Hepatocyte (in vitro differentiated cells): ENCODE data around the gene TECTB. TPM values are rescaled to one million over a fixed set of nuclear protein-coding genes. Genes with fewer than 3 reads are reported as not detected.

Experiments used
- DNase-seq: peaks from one replicate; pipeline ENCODE4 v3.0.0-alpha.2; 2016; ENCODE audit warnings: low spot score
- H2AFZ ChIP-seq: fragments of 200-600 bp; sonication (generic); 2 replicates; pipeline ENCODE4 v1.6.0; 2016; ENCODE audit warnings: antibody characterized with exemption, mild to moderate bottlenecking
- H3K27ac ChIP-seq: fragments of 200-600 bp; sonication (generic); 2 replicates; pipeline ENCODE4 v1.5.1; 2016; ENCODE audit warnings: mild to moderate bottlenecking
- H3K27me3 ChIP-seq: fragments of 200-600 bp; sonication (generic); 2 replicates; pipeline ENCODE4 v1.6.1; 2016
- H3K36me3 ChIP-seq: fragments of 200-600 bp; sonication (generic); replicated peaks from 2 replicates; pipeline ENCODE4 v1.5.1; 2016; ENCODE audit warnings: low read depth; ENCODE audit not compliant: insufficient read depth
- H3K4me1 ChIP-seq: fragments of 200-600 bp; sonication (generic); 2 replicates; pipeline ENCODE4 v1.5.1; 2016; ENCODE audit warnings: mild to moderate bottlenecking, moderate library complexity; ENCODE audit not compliant: insufficient read depth
- H3K4me2 ChIP-seq: fragments of 200-600 bp; sonication (generic); 2 replicates; pipeline ENCODE4 v1.6.0; 2016
- H3K4me3 ChIP-seq: fragments of 200-600 bp; sonication (generic); 2 replicates; pipeline ENCODE4 v1.5.1; 2016; ENCODE audit warnings: mild to moderate bottlenecking
- H3K79me2 ChIP-seq: fragments of 200-600 bp; sonication (generic); 2 replicates; pipeline ENCODE4 v1.6.0; 2017; ENCODE audit warnings: mild to moderate bottlenecking
- H3K9me2 ChIP-seq: fragments of 200-600 bp; sonication (generic); replicated peaks from 2 replicates; pipeline ENCODE4 v1.6.0; 2017; ENCODE audit warnings: mild to moderate bottlenecking; ENCODE audit not compliant: insufficient read depth
- H3K9me3 ChIP-seq: fragments of 200-600 bp; sonication (generic); 2 replicates; pipeline ENCODE4 v1.5.1; 2016; ENCODE audit warnings: low read depth, mild to moderate bottlenecking
- H4K20me1 ChIP-seq: fragments of 200-600 bp; sonication (generic); 2 replicates; pipeline ENCODE4 v1.6.0; 2016; ENCODE audit warnings: mild to moderate bottlenecking; ENCODE audit not compliant: insufficient read depth, poor library complexity, severe bottlenecking
- CTCF ChIP-seq: fragments of 200-600 bp; sonication (generic); IDR thresholded peaks from 2 replicates; pipeline ENCODE4 v1.5.1; 2016; ENCODE audit warnings: antibody characterized with exemption, mild to moderate bottlenecking; ENCODE audit not compliant: poor library complexity
- EZH2 ChIP-seq: fragments of 200-600 bp; sonication (generic); IDR thresholded peaks from 2 replicates; pipeline ENCODE4 v1.6.1; 2016; ENCODE audit warnings: antibody characterized with exemption, mild to moderate bottlenecking, borderline replicate concordance
- EZH2phosphoT487 ChIP-seq: fragments of 200-600 bp; sonication (generic); IDR thresholded peaks from one replicate; pipeline ENCODE4 v1.6.1; 2018; ENCODE audit warnings: antibody characterized with exemption, mild to moderate bottlenecking, low read depth, moderate library complexity; ENCODE audit not compliant: unreplicated experiment, severe bottlenecking
- WGBS: methylation state at CpG from one replicate; pipeline ENCODE4 v1.1.6; 2016; ENCODE audit warnings: low lambda C conversion rate; ENCODE audit errors: missing lambda C conversion rate; 5-methylcytosine and 5-hydroxymethylcytosine counted together
- polyA plus RNA-seq: library from polyadenylated mRNA; unstranded; fragments of >200 nt; fragmentation: Nextera tagmentation; extraction: Ambion mirVana; gene quantifications from 2 replicates; pipeline ENCODE4 v1.2.1, GENCODE V29; 2016
- total RNA-seq: library from RNA; depleted of rRNA; stranded (reverse); fragments of >200 nt; gene quantifications from 2 replicates; pipeline ENCODE4 v1.2.3, GENCODE V29; 2014

Gene TECTB
- total and polyA plus RNA-seq, 2 experiments from 2014 or later: 0.10 TPM; not detected in 1

- TF ChIP-seq EZH2: no peak
- no peak for TF ChIP-seq EZH2phosphoT487
Measured at GRCh38 chr10:112278871-112279270, 4.3 kb upstream of the TECTB start.

GRCh38 chr10:112279433-112279832 lies 3.8 kb upstream of the TECTB start:
- Histone ChIP-seq H2AFZ (no peak overlapping the region), H3K9me3 (no peaks in the 10 kb centered on the region), H3K79me2 (no peaks in the 10 kb centered on the region), H3K4me1 (peaks cover 26% of the 10 kb centered on the region), H3K4me2 (no peak overlapping the region), H3K36me3 (no peaks in the 10 kb centered on the region), H3K9me2 (no peaks in the 10 kb centered on the region), H3K4me3 (no peak overlapping the region), H3K27me3 (no peaks in the 10 kb centered on the region), H4K20me1 (no peaks in the 10 kb centered on the region), H3K27ac (peak overlapping the region; percentile 81)
- DNase-seq: peak; percentile 32
- 25% methylated on average over 3 of the region's 3 CpGs for WGBS
- TF ChIP-seq CTCF: no peak
- TF ChIP-seq EZH2phosphoT487: no peak
- no peak for TF ChIP-seq EZH2

More at GRCh38 chr10:112278871-112279270, 4.3 kb upstream of the TECTB start:
- Histone ChIP-seq H3K27ac (peak overlapping the region; percentile 81), H3K9me3 (no peaks in the 10 kb centered on the region), H3K4me2 (no peak overlapping the region), H3K4me3 (no peak overlapping the region), H3K4me1 (peaks cover 26% of the 10 kb centered on the region), H2AFZ (no peak overlapping the region), H3K27me3 (no peaks in the 10 kb centered on the region), H3K79me2 (no peaks in the 10 kb centered on the region), H3K36me3 (no peaks in the 10 kb centered on the region), H3K9me2 (no peaks in the 10 kb centered on the region), H4K20me1 (no peaks in the 10 kb centered on the region)
- no peak for DNase-seq
- WGBS: 69% methylated on average over 2 of the region's 2 CpGs

GRCh38 chr10:112280205-112280921 lies 2.8 kb upstream of the TECTB start:
- no peaks in the 10 kb centered on the region for H4K20me1 ChIP-seq
- no peak overlapping the region for H3K4me2 ChIP-seq
- no peaks in the 10 kb centered on the region for H3K9me2 ChIP-seq
- no peaks in the 10 kb centered on the region for H3K79me2 ChIP-seq
- 87% methylated on average over 2 of the region's 2 CpGs for WGBS
- no peaks in the 10 kb centered on the region for H3K36me3 ChIP-seq
- H3K27ac ChIP-seq: peak overlapping the region; percentile 81
- TF ChIP-seq EZH2phosphoT487: no peak
- no peak for TF ChIP-seq CTCF
- no peak for TF ChIP-seq EZH2
- peak; percentile 66 for DNase-seq
- H3K27me3 ChIP-seq: no peaks in the 10 kb centered on the region
- H3K4me3 ChIP-seq: no peak overlapping the region
- H3K4me1 ChIP-seq: peaks cover 21% of the 10 kb centered on the region
- H3K9me3 ChIP-seq: no peaks in the 10 kb centered on the region
- no peak overlapping the region for H2AFZ ChIP-seq

- H3K4me1 ChIP-seq: peaks cover 13% of the 10 kb centered on the region
- H3K4me3 ChIP-seq: no peak overlapping the region
- no peaks in the 10 kb centered on the region for H3K79me2 ChIP-seq
- H3K36me3 ChIP-seq: no peaks in the 10 kb centered on the region
- 94% methylated on average over 4 of the region's 4 CpGs for WGBS
- no peak overlapping the region for H3K27ac ChIP-seq
- H3K9me3 ChIP-seq: no peaks in the 10 kb centered on the region
- no peaks in the 10 kb centered on the region for H3K9me2 ChIP-seq
- TF ChIP-seq EZH2phosphoT487 (no peak), CTCF (no peak), EZH2 (no peak)
- H3K27me3 ChIP-seq: no peaks in the 10 kb centered on the region
- no peaks in the 10 kb centered on the region for H4K20me1 ChIP-seq
- no peak overlapping the region for H3K4me2 ChIP-seq
- DNase-seq: no peak
- no peak overlapping the region for H2AFZ ChIP-seq
Measured at GRCh38 chr10:112282086-112282485, 1.1 kb upstream of the TECTB start.
